ENCODE results near the gene BTBD3. TPM values are rescaled to one million over a fixed set of nuclear protein-coding genes. Genes with fewer than 3 reads are reported as not detected.

The BTBD3 gene
- total and polyA plus RNA-seq, 2 donors (not counting 3 experiments of a cell fraction or from before 2014, with no cell fraction given): 18.6 to 29.3 TPM

- intact Hi-C loops (cut with micrococcal nuclease): no loop called here
- Histone ChIP-seq H3K4me3 (replicated peaks in 1 of 3; ENCODE audit: insufficient read depth in 1 of 3, low read depth in 1 of 3, low read length in 3 of 3) (no peak overlapping the region), H3K79me2 (ENCODE audit: control insufficient read depth, insufficient read depth, low read length) (no peaks in the 10 kb centered on the region), H3K36me3 (ENCODE audit: control insufficient read depth in 2 of 2, extremely low read depth in 1 of 2, insufficient read depth in 2 of 2, low read length in 2 of 2) (peaks cover 2 to 15% of the 10 kb centered on the region in 2 experiments), H3K4me2 (ENCODE audit: insufficient read depth, low read length) (no peak overlapping the region), H2AFZ (ENCODE audit: low read depth, low read length) (no peak overlapping the region), H4K20me1 (replicated peaks; ENCODE audit: control insufficient read depth, extremely low read depth, insufficient read depth, low read length) (no peaks in the 10 kb centered on the region), H3K4me1 (ENCODE audit: control insufficient read depth, extremely low read depth, insufficient read depth, low read length) (no peaks in the 10 kb centered on the region), H3K9ac (replicated peaks; ENCODE audit: extremely low read depth, insufficient read depth, low read length) (no peak overlapping the region), H3K9me3 (replicated peaks; ENCODE audit: control insufficient read depth, insufficient read depth, low read length) (no peaks in the 10 kb centered on the region), H3K27ac (ENCODE audit: insufficient read depth, low read depth, low read length) (no peak overlapping the region), H3K27me3 (ENCODE audit: control insufficient read depth in 2 of 2, insufficient read depth in 2 of 2, low read length in 2 of 2) (no peaks in the 10 kb centered on the region), H3K9me1 (replicated peaks; ENCODE audit: control insufficient read depth, extremely low read depth, insufficient read depth, low read length) (no peaks in the 10 kb centered on the region)
- CTCF ChIA-PET: interaction anchor here (1.4 to 1.5 kb wide), 2 partner anchors 9 to 23 kb away, joined by 3 to 4 read pairs; partner anchors contain the start of gene BTBD3
- DNase-seq (ENCODE audit: low read depth, low spot score) (no peak), FAIRE-seq (no peak)
- BruUV-seq (replicated peaks): no TSS peak
- POLR2A ChIA-PET: no interaction called here
- TF ChIP-seq MAX (IDR thresholded peaks at IDR 0.05; ENCODE audit: insufficient read depth, insufficient read length) (no peak), POLR2AphosphoS5 (IDR thresholded peaks at IDR 0.05; ENCODE audit: insufficient read depth, low read depth, low read length) (no peak), EZH2 (IDR thresholded peaks at IDR 0.05; ENCODE audit: borderline replicate concordance, low read depth, low read length, severe bottlenecking) (no peak), JUN (IDR thresholded peaks at IDR 0.05; ENCODE audit: borderline replicate concordance, insufficient read depth, insufficient read length, low read depth) (no peak), GATA2 (IDR thresholded peaks at IDR 0.05; ENCODE audit: insufficient read depth, insufficient read length, low read depth, low read length) (no peak), FOS (IDR thresholded peaks at IDR 0.05; ENCODE audit: borderline replicate concordance, insufficient read depth, low read length) (no peak), MYC (IDR thresholded peaks at IDR 0.05; ENCODE audit: low read depth, low read length) (no peak), POLR2A (IDR thresholded peaks at IDR 0.05; ENCODE audit: low read depth, low read length) (no peak)
- TF ChIP-seq, protein P1, sequence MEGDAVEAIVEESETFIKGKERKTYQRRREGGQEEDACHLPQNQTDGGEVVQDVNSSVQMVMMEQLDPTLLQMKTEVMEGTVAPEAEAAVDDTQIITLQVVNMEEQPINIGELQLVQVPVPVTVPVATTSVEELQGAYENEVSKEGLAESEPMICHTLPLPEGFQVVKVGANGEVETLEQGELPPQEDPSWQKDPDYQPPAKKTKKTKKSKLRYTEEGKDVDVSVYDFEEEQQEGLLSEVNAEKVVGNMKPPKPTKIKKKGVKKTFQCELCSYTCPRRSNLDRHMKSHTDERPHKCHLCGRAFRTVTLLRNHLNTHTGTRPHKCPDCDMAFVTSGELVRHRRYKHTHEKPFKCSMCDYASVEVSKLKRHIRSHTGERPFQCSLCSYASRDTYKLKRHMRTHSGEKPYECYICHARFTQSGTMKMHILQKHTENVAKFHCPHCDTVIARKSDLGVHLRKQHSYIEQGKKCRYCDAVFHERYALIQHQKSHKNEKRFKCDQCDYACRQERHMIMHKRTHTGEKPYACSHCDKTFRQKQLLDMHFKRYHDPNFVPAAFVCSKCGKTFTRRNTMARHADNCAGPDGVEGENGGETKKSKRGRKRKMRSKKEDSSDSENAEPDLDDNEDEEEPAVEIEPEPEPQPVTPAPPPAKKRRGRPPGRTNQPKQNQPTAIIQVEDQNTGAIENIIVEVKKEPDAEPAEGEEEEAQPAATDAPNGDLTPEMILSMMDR (IDR thresholded peaks at IDR 0.05; ENCODE audit: extremely low read depth in 1 of 2, insufficient read depth in 1 of 2, low read depth in 1 of 2, low read length in 2 of 2): no peak
- dilution Hi-C loops (cut with MboI; ENCODE audit: extremely low pct_ligation_motif_present, low sequenced_read_pairs): no loop called here
Measured at GRCh38 chr20:11926292-11926998, 8.8 kb downstream of the BTBD3 start.

All from endothelial cell of umbilical vein (primary cell).